CD14-positive monocyte (primary cell): ENCODE results near the gene AP1S1. TPM values are rescaled to one million over a fixed set of nuclear protein-coding genes. Genes with fewer than 3 reads are reported as not detected.
A peak's percentile ranks its signal among the peaks of the same experiment; 100 is the strongest.

Source experiments
- DNase-seq, 3 donors: peaks; one replicate each; pipeline ENCODE4 v3.0.0-alpha.2; 2011 to 2022
- H2AFZ ChIP-seq: 2 replicates; pipeline ENCODE4 v1.6.0; 2012; ENCODE audit warnings: mild to moderate bottlenecking, low read depth, low read length, inconsistent platforms; ENCODE audit not compliant: insufficient read depth, poor library complexity, severe bottlenecking
- H3K27ac ChIP-seq, 2 donors: 1 replicate in 1 of 2; 2 replicates in 1 of 2; pipeline ENCODE4 v1.5.1; 2012 to 2013; ENCODE audit warnings: low read length in 2 of 2, control low read depth in 1 of 2, inconsistent platforms in 1 of 2, low read depth in 1 of 2, mild to moderate bottlenecking in 1 of 2
- H3K27me3 ChIP-seq, 2 donors: one replicate each; pipeline versions ENCODE4 v1.6.0 to v1.6.1; 2011 to 2013; ENCODE audit warnings: low read length in 2 of 2; ENCODE audit not compliant: control insufficient read depth in 2 of 2, insufficient read depth in 2 of 2
- H3K36me3 ChIP-seq, 2 donors: replicated peaks in 1 of 2; 1 replicate in 1 of 2; 2 replicates in 1 of 2; pipeline versions ENCODE4 v1.5.1 to v1.6.1; 2012 to 2013; ENCODE audit warnings: low read length in 2 of 2, control low read depth in 1 of 2, inconsistent platforms in 1 of 2, mild to moderate bottlenecking in 1 of 2; ENCODE audit not compliant: insufficient read depth in 2 of 2, control insufficient read depth in 1 of 2
- H3K4me1 ChIP-seq, 2 donors: 1 replicate in 1 of 2; 2 replicates in 1 of 2; pipeline versions ENCODE4 v1.5.1 to v1.6.1; 2012 to 2013; ENCODE audit warnings: low read length in 2 of 2, control low read depth in 1 of 2, inconsistent platforms in 1 of 2, mild to moderate bottlenecking in 1 of 2, moderate library complexity in 1 of 2; ENCODE audit not compliant: insufficient read depth in 2 of 2, control insufficient read depth in 1 of 2
- H3K4me2 ChIP-seq: replicated peaks from 2 replicates; pipeline ENCODE3; 2012; ENCODE audit warnings: low read length, moderate library complexity, mild to moderate bottlenecking; ENCODE audit not compliant: poor library complexity, severe bottlenecking; ENCODE audit errors: extremely low read depth
- H3K4me3 ChIP-seq, 3 experiments: fragments of 200-600 bp in 1 of 3; sonication (generic) in 1 of 3; replicated peaks in 1 of 3; 1 replicate in 2 of 3; 2 replicates in 1 of 3; pipeline ENCODE4 v1.5.1; 2011 to 2013; ENCODE audit warnings: low read length in 3 of 3, mild to moderate bottlenecking in 3 of 3, control low read depth in 2 of 3, low read depth in 2 of 3, inconsistent platforms in 1 of 3, moderate library complexity in 1 of 3
- H3K79me2 ChIP-seq: 2 replicates; pipeline ENCODE4 v1.6.0; 2012; ENCODE audit warnings: mild to moderate bottlenecking, control low read depth, inconsistent platforms, low read length, moderate library complexity; ENCODE audit not compliant: insufficient read depth
- H3K9ac ChIP-seq: 2 replicates; pipeline ENCODE4 v1.6.0; 2017; ENCODE audit warnings: low read length, mild to moderate bottlenecking; ENCODE audit not compliant: insufficient read depth, poor library complexity, severe bottlenecking
- H3K9me3 ChIP-seq, 2 donors: replicated peaks in 1 of 2; 1 replicate in 1 of 2; 2 replicates in 1 of 2; pipeline versions ENCODE4 v1.5.1 to v1.6.1; 2012 to 2013; ENCODE audit warnings: low read length in 2 of 2, control low read depth in 1 of 2; ENCODE audit not compliant: control insufficient read depth in 1 of 2, insufficient read depth in 1 of 2
- H4K20me1 ChIP-seq: 2 replicates; pipeline ENCODE4 v1.6.0; 2012; ENCODE audit warnings: mild to moderate bottlenecking, low read length, control low read depth, moderate library complexity; ENCODE audit not compliant: insufficient read depth
- H3K27ac Mint-ChIP-seq, 7 donors: one replicate each; pipeline ENCODE4 v1.8.0; 2020; ENCODE audit warnings: mild to moderate bottlenecking in 7 of 7, mixed read lengths in 7 of 7, moderate library complexity in 6 of 7, inconsistent platforms in 2 of 7
- H3K27me3 Mint-ChIP-seq, 3 donors: one replicate each; pipeline ENCODE4 v1.8.0; 2021 to 2022; ENCODE audit warnings: low read depth in 3 of 3, mild to moderate bottlenecking in 3 of 3, mixed read lengths in 3 of 3, moderate library complexity in 3 of 3, inconsistent platforms in 1 of 3
- H3K36me3 Mint-ChIP-seq, 2 donors: one replicate each; pipeline ENCODE4 v1.8.0; 2020; ENCODE audit warnings: mixed read lengths in 2 of 2, inconsistent platforms in 1 of 2, mild to moderate bottlenecking in 1 of 2
- H3K4me1 Mint-ChIP-seq: one replicate; pipeline ENCODE4 v1.8.0; 2020; ENCODE audit warnings: mild to moderate bottlenecking, mixed read lengths
- H3K4me3 Mint-ChIP-seq, 2 donors: one replicate each; pipeline ENCODE4 v1.8.0; 2020; ENCODE audit warnings: mild to moderate bottlenecking in 2 of 2, mixed read lengths in 2 of 2, moderate library complexity in 1 of 2
- H3K9me3 Mint-ChIP-seq, 7 donors: one replicate each; pipeline ENCODE4 v1.8.0; 2020 to 2022; ENCODE audit warnings: mixed read lengths in 7 of 7, mild to moderate bottlenecking in 6 of 7, moderate library complexity in 6 of 7, inconsistent platforms in 2 of 7
- CTCF ChIP-seq: fragments of 200-600 bp; IDR thresholded peaks from one replicate; pipeline ENCODE4 v1.8.0; 2022; ENCODE audit warnings: antibody characterized with exemption, mild to moderate bottlenecking
- WGBS: methylation state at CpG from one replicate; pipeline ENCODE4 v1.1.5; 2013; ENCODE audit warnings: missing lambda C conversion rate; ENCODE audit not compliant: insufficient coverage; 5-methylcytosine and 5-hydroxymethylcytosine counted together
- intact Hi-C, 2 donors: fragments of 100-400 bp; cut with micrococcal nuclease; formaldehyde crosslinking; loops; one replicate each; pipeline versions ENCODE4 v1.15.0 to v1.15.1; 2023
- polyA plus RNA-seq, 3 donors: library from polyadenylated mRNA; depleted of rRNA in 1 of 3; unstranded in 2 of 3; stranded (reverse) in 1 of 3; fragments of 300-500 nt in 2 of 3; fragments of >200 nt in 1 of 3; fragmentation: Illumina TruSeq in 2 of 3; gene quantifications; 1 replicate in 2 of 3; 2 replicates in 1 of 3; pipeline ENCODE4 v1.2.3, GENCODE V29; 2012 to 2021

AP1S1 gene
- polyA plus RNA-seq, 3 donors = 10.1 to 21.3 (median 10.9) TPM

GRCh38 chr7:101113836-101114235 is 40.4 kb upstream of the AP1S1 start:
- intact Hi-C loops = no loop called here
- 0% methylated on average over 1 of the region's 11 CpGs for WGBS
- peak in 1 of 3 donors; percentile 35 for DNase-seq

GRCh38 chr7:101114492-101114891 is 39.8 kb upstream of the AP1S1 start:
- Mint-ChIP-seq H3K36me3 (no peaks in the 10 kb centered on the region), H3K4me3 (no peak overlapping the region)
- DNase-seq = no peak

More at GRCh38 chr7:101113836-101114235, 40.4 kb upstream of the AP1S1 start:
- Histone ChIP-seq H3K9ac (no peak overlapping the region), H3K36me3 (no peaks in the 10 kb centered on the region), H3K27me3 (no peaks in the 10 kb centered on the region), H4K20me1 (no peaks in the 10 kb centered on the region), H3K27ac (no peak overlapping the region), H3K4me3 (no peak overlapping the region), H3K9me3 (no peaks in the 10 kb centered on the region), H3K4me1 (peaks cover under 1 to 1% of the 10 kb centered on the region in 2 donors), H3K4me2 (no peak overlapping the region), H2AFZ (no peak overlapping the region), H3K79me2 (no peaks in the 10 kb centered on the region)
- Mint-ChIP-seq H3K4me3 (no peak overlapping the region), H3K9me3 (no peaks in the 10 kb centered on the region), H3K4me1 (no peaks in the 10 kb centered on the region), H3K27me3 (peaks cover 2 to 10% (median 10%) of the 10 kb centered on the region in 3 donors), H3K27ac (no peak overlapping the region), H3K36me3 (no peaks in the 10 kb centered on the region)
- no peak for TF ChIP-seq CTCF

More at GRCh38 chr7:101114492-101114891, 39.8 kb upstream of the AP1S1 start:
- H3K36me3 ChIP-seq = no peaks in the 10 kb centered on the region
- no peak for TF ChIP-seq CTCF
- no peak overlapping the region for H3K27ac ChIP-seq
- H3K27me3 ChIP-seq = no peaks in the 10 kb centered on the region
- H3K4me2 ChIP-seq = no peak overlapping the region
- no peak overlapping the region for H3K4me3 ChIP-seq
- H3K4me1 Mint-ChIP-seq = no peaks in the 10 kb centered on the region
- H3K27ac Mint-ChIP-seq = peak overlapping the region in 2 of 7 donors; percentile 53 to 82
- H3K4me1 ChIP-seq = no peaks in the 10 kb centered on the region
- no peak overlapping the region for H2AFZ ChIP-seq
- no peak overlapping the region for H3K9ac ChIP-seq
- no peaks in the 10 kb centered on the region for H4K20me1 ChIP-seq
- H3K79me2 ChIP-seq = no peaks in the 10 kb centered on the region
- peaks cover 4 to 15% (median 5%) of the 10 kb centered on the region in 3 donors for H3K27me3 Mint-ChIP-seq
- no peaks in the 10 kb centered on the region for H3K9me3 Mint-ChIP-seq
- 79% methylated on average over 3 of the region's 8 CpGs for WGBS
- intact Hi-C loops = no loop called here
- H3K9me3 ChIP-seq = no peaks in the 10 kb centered on the region
